ENCODE measurements around the gene ST7. TPM values are rescaled to one million over a fixed set of nuclear protein-coding genes. Genes with fewer than 3 reads are reported as not detected.

The ST7 gene
- total RNA-seq, 4 donors from 2014 or later: 16.2 to 38.6 (median 22.5) TPM

GRCh38 chr7:116938678-116939077 lies 14.6 kb upstream of the ST7 start:
- no peak for TF ChIP-seq CTCF (IDR thresholded peaks at IDR 0.05; ENCODE audit: low read depth)

- TF ChIP-seq CTCF (IDR thresholded peaks at IDR 0.05; ENCODE audit: low read depth): no peak
These were observed 12.5 kb upstream of the ST7 start for GRCh38 chr7:116940689-116941370.

- TF ChIP-seq CTCF (IDR thresholded peaks at IDR 0.05; ENCODE audit: low read depth): no peak
These were observed 10.8 kb upstream of the ST7 start for GRCh38 chr7:116942504-116942903.

GRCh38 chr7:116948934-116949333 lies 4.4 kb upstream of the ST7 start:
- no peak for TF ChIP-seq CTCF (IDR thresholded peaks at IDR 0.05; ENCODE audit: low read depth)

- no peak for TF ChIP-seq CTCF (IDR thresholded peaks at IDR 0.05; ENCODE audit: low read depth)
These were observed 3.1 kb upstream of the ST7 start for GRCh38 chr7:116949941-116950801.

GRCh38 chr7:116950889-116951351 lies 2.4 kb upstream of the ST7 start:
- no peak for TF ChIP-seq CTCF (IDR thresholded peaks at IDR 0.05; ENCODE audit: low read depth)
